ENCODE results near the gene FNDC3B.

DNA sequence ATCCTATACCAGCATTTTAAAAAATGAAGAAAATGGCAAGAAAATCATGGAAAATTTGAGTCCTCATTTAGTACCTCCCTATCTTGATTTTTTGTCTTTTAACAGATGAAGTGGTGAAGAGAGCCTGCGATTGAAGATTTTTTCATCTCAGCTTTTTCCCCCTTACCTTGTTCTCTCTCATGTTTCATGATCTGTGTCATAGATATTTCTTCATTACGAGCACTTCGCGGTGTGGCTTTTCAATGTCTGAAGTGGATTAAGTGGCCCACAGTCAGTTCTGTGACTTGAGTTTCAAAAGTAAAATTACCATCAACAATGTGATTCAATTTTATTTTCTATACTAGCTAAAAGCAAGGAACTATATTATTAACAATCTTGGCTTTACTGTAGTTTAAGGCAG lies 147.2 kb downstream of the FNDC3B start:
- TF ChIP-seq, protein P1, sequence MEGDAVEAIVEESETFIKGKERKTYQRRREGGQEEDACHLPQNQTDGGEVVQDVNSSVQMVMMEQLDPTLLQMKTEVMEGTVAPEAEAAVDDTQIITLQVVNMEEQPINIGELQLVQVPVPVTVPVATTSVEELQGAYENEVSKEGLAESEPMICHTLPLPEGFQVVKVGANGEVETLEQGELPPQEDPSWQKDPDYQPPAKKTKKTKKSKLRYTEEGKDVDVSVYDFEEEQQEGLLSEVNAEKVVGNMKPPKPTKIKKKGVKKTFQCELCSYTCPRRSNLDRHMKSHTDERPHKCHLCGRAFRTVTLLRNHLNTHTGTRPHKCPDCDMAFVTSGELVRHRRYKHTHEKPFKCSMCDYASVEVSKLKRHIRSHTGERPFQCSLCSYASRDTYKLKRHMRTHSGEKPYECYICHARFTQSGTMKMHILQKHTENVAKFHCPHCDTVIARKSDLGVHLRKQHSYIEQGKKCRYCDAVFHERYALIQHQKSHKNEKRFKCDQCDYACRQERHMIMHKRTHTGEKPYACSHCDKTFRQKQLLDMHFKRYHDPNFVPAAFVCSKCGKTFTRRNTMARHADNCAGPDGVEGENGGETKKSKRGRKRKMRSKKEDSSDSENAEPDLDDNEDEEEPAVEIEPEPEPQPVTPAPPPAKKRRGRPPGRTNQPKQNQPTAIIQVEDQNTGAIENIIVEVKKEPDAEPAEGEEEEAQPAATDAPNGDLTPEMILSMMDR (IDR thresholded peaks at IDR 0.05; ENCODE audit: low read depth, low read length) = no peak
- TF ChIP-seq EZH2phosphoT487 (IDR thresholded peaks at IDR 0.05; ENCODE audit: low read depth) = no peak

Data from OCI-LY3 (cell line).